ENCODE measurements around the gene UBR3.
"Not testable (repeated sequence)": the region's sequence is repeated elsewhere in the genome, so short reads cannot be mapped to it uniquely, and the experiment has no call there.

Gene UBR3

DNA sequence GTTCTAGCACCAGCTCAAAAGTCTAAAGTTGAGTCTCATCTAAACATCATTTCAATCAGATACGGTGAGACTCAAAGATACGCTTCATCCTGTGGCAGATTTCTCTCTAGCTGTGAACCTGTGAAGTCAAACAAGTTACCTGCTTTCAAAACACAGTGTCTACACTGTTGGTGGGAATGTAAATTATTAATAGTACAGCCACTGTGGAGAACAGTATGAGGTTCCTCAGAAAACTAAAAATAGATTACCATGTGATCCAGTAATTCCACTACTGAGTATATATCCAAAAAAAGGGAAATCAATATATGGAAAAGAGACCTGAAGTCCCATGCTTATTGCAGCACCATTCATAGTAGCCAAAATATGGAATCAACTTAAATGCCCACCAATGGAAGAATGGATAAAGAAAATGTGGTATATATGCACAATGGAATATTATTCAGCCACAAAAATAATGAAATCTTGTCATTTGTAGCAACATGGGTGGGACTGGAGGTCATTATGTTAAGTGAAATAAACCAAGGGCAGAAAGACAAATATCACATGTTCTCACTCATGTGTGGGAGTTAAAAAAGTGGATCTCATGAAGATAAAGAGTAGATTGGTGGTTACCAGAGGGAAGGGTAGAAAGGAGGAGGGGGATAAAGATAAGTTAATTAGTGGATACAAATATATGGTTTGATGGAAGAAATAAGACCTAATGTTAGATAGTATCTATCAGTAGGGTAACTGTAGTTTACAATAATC lies 11.7 kb downstream of the UBR3 start:
- intact Hi-C loops (cut with micrococcal nuclease): no loop called here
- Mint-ChIP-seq H3K4me1 (ENCODE audit: low read depth) (peaks cover 32% of the 10 kb centered on the region), H3K27ac (no peak overlapping the region), H3K9me3 (no peaks in the 10 kb centered on the region), H3K36me3 (ENCODE audit: low read depth) (peaks cover 33% of the 10 kb centered on the region), H3K27me3 (no peaks in the 10 kb centered on the region), H3K4me3 (no peak overlapping the region)

DNA sequence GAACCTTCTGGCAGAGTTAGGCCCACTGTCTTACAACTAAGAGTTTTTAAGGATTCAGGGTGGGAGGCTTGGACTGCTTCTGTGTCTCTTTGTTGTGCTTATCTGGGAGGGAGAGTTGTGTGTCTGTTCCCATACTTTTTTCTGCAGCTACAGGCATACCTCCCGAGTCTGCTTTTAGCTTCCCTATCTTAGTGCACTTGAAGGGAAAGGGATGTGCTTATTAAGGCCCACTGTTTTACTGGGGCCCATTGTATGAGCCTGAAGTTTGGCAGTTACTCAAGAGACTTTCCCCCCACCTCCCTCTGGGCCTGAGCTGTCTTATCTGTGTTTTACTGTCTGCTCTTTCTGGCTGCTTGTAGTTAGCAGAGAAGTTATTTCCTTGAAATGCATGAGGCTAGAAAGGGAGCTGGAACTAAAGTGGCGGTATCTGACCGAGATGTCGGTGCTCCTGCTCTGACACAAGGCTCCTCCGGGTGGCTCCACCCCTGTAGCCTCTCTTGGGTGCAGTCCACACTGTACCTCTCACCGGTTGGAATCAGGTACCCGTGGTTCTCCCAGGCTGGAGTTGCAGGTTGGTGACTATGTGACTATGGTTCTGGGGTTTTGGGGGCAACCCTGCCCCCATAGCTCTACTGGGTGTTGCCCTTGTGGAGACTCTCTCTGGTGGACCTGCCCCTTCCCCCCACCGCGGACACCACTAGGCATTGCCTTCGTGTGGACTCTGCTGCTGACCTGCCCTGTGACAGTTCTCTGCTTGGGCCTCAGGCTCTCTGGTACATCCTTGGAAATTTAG lies 12.9 kb downstream of the UBR3 start:
- Mint-ChIP-seq H3K9me3 (no peaks in the 10 kb centered on the region), H3K36me3 (ENCODE audit: low read depth) (peaks cover 44% of the 10 kb centered on the region), H3K4me1 (ENCODE audit: low read depth) (peaks cover 39% of the 10 kb centered on the region), H3K27me3 (no peaks in the 10 kb centered on the region), H3K4me3 (no peak overlapping the region), H3K27ac (peak overlapping the region; percentile 11)
- intact Hi-C loops (cut with micrococcal nuclease): no loop called here

DNA sequence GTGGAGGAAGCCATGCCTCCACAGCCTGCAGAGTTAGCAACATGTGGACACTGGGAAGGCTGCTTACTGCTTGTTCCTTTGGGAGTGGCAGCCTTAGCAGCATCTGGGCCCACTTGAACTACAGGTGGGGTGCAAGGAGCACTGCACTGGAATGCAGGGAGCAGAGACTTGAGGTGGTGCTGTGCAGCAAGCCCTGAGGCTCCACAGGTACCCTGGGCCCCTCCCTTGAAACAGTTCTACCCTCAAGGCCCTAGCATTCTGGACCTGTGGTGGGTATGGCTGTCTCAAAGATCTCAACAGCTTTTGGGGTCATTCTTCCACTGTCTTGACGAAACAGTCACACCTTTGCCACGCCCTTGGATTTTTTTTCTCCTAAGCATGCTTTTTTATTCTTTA lies 13.5 kb downstream of the UBR3 start:
- H3K9me3 Mint-ChIP-seq: no peaks in the 10 kb centered on the region
- H3K36me3 Mint-ChIP-seq (ENCODE audit: low read depth): peaks cover 44% of the 10 kb centered on the region
- no peak overlapping the region for H3K4me3 Mint-ChIP-seq
- no peaks in the 10 kb centered on the region for H3K27me3 Mint-ChIP-seq
- intact Hi-C loops (cut with micrococcal nuclease): no loop called here
- peak overlapping the region; percentile 11 for H3K27ac Mint-ChIP-seq
- H3K4me1 Mint-ChIP-seq (ENCODE audit: low read depth): peaks cover 39% of the 10 kb centered on the region

DNA sequence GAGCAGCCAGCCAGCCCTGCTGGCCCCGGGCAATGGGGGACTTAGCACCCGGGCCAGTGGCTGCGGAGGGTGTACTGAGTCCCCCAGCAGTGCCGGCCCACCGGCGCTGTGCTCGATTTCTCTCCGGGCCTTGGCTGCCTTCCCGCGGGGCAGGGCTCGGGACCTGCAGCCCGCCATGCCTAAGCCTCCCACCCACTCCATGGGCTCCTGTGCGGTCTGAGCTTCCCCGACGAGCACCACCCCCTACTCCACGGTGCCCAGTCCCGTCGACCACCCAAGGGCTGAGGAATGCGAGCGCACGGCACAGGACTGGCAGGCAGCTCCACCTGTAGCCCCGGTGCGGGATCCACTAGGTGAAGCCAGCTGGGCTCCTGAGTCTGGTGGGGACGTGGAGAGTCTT lies 14.4 kb downstream of the UBR3 start:
- H3K4me3 Mint-ChIP-seq; H3K27me3 Mint-ChIP-seq; H3K27ac Mint-ChIP-seq; H3K9me3 Mint-ChIP-seq; intact Hi-C loops (cut with micrococcal nuclease): not testable (repeated sequence)
- peaks cover 39% of the 10 kb centered on the region for H3K4me1 Mint-ChIP-seq (ENCODE audit: low read depth)
- H3K36me3 Mint-ChIP-seq (ENCODE audit: low read depth): peaks cover 44% of the 10 kb centered on the region

DNA sequence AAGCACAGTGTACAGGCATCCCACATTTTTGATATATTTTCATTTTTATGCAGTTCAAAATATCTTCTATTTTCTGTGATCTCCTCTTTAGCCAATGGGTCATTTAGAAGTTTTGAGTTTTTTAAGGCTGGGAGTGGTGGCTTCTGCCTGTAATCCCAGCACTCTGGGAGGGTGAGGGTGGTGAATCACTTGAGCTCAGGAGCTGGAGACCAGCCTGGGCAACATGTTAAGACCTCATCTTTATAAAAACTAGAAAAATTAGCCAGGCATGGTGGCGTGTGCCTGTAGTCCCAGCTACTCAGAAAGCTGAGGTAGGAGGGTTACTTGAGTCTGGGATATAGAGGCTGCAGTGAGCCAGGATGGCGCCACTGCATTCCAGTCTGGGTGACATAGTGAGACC lies 17.8 kb downstream of the UBR3 start:
- no peak overlapping the region for H3K4me3 Mint-ChIP-seq
- peaks cover 8% of the 10 kb centered on the region for H3K9me3 Mint-ChIP-seq
- peaks cover 45% of the 10 kb centered on the region for H3K36me3 Mint-ChIP-seq (ENCODE audit: low read depth)
- H3K27ac Mint-ChIP-seq: no peak overlapping the region
- H3K4me1 Mint-ChIP-seq (ENCODE audit: low read depth): peaks cover 9% of the 10 kb centered on the region
- intact Hi-C loops (cut with micrococcal nuclease): no loop called here
- H3K27me3 Mint-ChIP-seq: no peaks in the 10 kb centered on the region

DNA sequence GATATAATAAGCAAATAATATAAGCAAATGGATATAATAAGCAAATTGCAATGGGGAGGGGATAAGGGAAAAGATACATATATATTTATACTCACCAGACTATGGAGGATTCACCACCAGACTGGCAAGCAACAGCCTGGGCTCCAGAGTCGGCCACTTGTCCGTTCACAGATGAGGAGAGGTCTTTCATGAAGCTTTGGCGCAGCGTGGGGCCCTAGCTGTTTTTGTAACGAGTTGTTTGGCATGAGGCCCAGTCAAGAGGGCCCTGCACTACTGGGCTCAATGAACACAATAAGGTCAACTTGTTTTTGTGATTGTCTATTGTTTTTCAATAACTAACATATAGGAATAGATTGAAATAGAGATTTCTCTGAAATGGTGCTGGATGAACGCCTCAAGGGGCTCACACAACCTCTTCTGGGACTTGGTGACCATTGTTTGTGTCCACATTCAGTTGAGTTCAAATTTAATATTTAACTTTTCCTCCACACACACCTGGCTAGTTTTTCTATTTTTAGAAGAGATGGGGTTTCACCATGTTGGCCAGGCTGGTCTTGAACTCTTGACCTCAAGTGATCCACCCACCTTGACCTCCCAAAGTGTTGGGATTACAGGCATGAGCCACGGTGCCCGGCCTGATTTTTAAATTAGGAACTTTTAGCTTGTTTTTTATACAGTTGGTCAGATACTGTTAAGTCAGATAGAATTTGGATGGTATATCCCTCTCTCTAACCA lies 21.9 kb downstream of the UBR3 start:
- H3K27me3 Mint-ChIP-seq; H3K27ac Mint-ChIP-seq; intact Hi-C loops (cut with micrococcal nuclease); H3K4me3 Mint-ChIP-seq: not testable (repeated sequence)
- peaks cover 14% of the 10 kb centered on the region for H3K9me3 Mint-ChIP-seq
- peaks cover 20% of the 10 kb centered on the region for H3K4me1 Mint-ChIP-seq (ENCODE audit: low read depth)
- peaks cover 43% of the 10 kb centered on the region for H3K36me3 Mint-ChIP-seq (ENCODE audit: low read depth)

DNA sequence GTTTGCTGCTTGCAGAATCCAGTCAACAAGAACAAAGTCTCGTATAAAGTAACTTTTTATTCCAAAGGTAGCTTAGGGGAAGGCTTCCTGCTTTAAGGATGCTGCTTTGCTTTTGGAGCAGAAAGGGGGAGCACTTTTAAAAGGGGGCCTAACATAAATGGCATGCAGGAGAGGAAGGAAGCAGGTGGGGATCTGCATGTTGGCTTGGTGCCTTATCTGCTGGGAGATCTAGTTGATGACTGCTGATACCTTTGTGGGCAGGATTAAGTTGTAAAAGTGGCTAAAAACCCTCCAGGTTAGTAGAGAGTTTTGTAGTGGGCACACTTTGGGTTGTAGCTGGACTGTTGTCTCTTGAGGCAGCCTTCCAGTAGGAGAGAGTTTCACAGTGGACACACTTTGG lies 22.5 kb downstream of the UBR3 start:
- Mint-ChIP-seq H3K4me3 (no peak overlapping the region), H3K27me3 (no peaks in the 10 kb centered on the region), H3K27ac (no peak overlapping the region), H3K36me3 (ENCODE audit: low read depth) (peaks cover 37% of the 10 kb centered on the region), H3K4me1 (ENCODE audit: low read depth) (peaks cover 15% of the 10 kb centered on the region), H3K9me3 (peaks cover 14% of the 10 kb centered on the region)
- intact Hi-C loops (cut with micrococcal nuclease): no loop called here

DNA sequence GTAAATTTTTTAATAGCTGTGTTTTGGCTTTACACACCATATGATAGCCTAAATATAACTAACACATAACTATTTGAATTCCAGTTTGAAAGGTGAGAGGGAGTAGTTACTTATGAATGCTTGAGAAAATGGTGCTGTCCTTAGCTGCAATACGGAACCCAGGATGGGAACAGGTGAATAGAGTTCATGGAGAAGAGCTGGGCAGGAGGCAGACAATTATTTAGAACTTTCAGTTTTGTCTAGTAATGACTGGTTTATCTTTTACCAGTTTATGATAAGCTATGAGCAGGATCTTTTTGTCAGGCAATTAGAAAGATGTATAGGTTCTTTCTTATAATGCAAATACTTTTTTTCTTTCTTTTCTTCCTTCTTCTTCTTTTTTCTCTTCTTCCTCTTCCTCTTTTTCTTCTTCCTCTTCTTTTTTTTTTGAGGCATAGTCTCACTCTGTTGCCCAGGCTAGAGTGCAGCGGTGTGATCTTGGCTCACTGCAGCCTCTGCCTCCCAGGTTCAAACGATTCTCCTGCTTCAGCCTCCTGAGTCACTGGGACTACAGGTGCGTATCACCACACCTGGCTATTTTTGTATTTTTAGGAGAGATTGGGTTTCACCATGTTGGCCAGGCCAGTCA lies 25.9 kb downstream of the UBR3 start:
- intact Hi-C loops (cut with micrococcal nuclease): no loop called here
- Mint-ChIP-seq H3K27me3 (no peaks in the 10 kb centered on the region), H3K4me3 (no peak overlapping the region), H3K36me3 (ENCODE audit: low read depth) (peaks cover 50% of the 10 kb centered on the region), H3K27ac (peak overlapping the region; percentile 19), H3K9me3 (peaks cover 14% of the 10 kb centered on the region), H3K4me1 (ENCODE audit: low read depth) (peaks cover 12% of the 10 kb centered on the region)

DNA sequence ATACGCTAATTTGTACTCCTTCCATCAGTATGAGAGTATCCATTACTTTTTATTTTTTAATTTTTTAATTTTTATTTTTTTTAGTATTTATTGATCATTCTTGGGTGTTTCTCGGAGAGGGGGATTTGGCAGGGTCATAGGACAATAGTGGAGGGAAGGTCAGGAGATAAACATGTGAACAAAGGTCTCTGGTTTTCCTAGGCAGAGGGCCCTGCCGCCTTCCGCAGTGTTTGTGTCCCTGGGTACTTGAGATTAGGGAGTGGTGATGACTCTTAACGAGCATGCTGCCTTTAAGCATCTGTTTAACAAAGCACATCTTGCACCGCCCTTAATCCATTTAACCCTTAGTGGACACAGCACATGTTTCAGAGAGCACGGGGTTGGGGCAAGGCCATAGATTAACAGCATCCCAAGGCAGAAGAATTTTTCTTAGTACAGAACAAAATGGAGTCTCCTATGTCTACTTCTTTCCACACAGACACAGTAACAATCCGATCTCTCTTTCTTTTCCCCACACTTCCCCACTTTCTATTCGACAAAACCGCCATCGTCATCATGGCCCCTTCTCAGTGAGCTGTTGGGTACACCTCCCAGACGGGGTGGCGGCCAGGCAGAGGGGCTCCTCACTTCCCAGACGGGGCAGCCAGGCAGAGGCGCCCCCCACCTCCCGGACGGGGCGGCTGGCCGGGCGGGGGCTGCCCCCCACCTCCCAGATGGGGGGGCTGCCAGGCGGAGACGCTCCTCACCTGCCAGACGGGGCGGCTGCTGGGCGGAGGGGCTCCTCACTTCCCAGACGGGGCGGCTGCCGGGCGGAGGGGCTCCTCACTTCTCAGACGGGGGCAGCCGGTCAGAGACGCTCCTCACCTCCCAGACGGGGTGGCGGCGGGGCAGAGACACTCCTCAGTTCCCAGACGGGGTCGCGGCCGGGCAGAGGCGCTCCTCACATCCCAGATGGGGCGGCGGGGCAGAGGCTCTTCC lies 28.3 kb downstream of the UBR3 start:
- H3K27me3 Mint-ChIP-seq; H3K27ac Mint-ChIP-seq; H3K4me3 Mint-ChIP-seq; intact Hi-C loops (cut with micrococcal nuclease): not testable (repeated sequence)
- peaks cover 12% of the 10 kb centered on the region for H3K4me1 Mint-ChIP-seq (ENCODE audit: low read depth)
- peaks cover 10% of the 10 kb centered on the region for H3K9me3 Mint-ChIP-seq
- H3K36me3 Mint-ChIP-seq (ENCODE audit: low read depth): peaks cover 54% of the 10 kb centered on the region

DNA sequence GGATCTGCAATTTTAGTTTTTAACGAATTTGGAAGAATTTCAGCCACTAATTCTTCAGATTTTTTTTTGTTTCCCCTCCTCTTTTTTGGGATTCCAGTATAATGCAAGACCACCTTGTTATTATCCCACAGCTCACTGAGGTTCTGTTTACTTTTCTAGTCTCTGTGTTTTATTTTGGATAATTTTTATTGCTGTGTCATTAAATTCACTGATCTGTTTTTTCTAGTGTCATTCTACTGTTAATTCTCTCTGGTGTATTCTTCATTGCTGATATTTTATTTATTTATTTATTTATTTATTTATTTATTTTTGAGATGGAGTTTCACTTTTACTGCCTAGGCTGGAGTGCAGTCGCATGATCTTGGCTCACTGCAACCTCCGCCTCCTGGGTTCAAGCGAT lies 32.2 kb downstream of the UBR3 start:
- intact Hi-C loops (cut with micrococcal nuclease): no loop called here
- Mint-ChIP-seq H3K27ac (no peak overlapping the region), H3K9me3 (peaks cover 23% of the 10 kb centered on the region), H3K4me1 (ENCODE audit: low read depth) (no peaks in the 10 kb centered on the region), H3K4me3 (no peak overlapping the region), H3K36me3 (ENCODE audit: low read depth) (peaks cover 42% of the 10 kb centered on the region), H3K27me3 (no peaks in the 10 kb centered on the region)

DNA sequence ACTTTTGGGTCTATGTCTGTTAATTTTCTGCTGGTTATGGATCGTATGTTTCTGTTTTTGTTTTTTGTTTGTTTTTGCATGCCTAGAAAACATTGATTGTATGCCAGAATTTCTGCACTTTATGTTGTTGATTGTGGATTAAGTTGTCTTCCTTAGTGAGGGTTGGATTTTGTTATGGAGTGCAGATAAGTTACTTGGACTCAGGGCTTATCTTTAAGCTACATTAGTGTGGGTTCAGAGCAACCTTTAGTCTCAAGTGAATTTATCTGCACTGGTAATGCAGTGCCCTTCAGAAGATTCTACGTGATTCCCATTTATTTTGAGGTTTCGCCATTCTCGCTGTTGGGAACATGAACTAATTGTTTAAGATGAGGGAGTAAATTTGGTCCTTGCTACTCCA lies 32.9 kb downstream of the UBR3 start:
- Mint-ChIP-seq H3K9me3 (peaks cover 23% of the 10 kb centered on the region), H3K27ac (no peak overlapping the region), H3K27me3 (no peaks in the 10 kb centered on the region), H3K4me1 (ENCODE audit: low read depth) (no peaks in the 10 kb centered on the region), H3K36me3 (ENCODE audit: low read depth) (peaks cover 40% of the 10 kb centered on the region), H3K4me3 (no peak overlapping the region)
- intact Hi-C loops (cut with micrococcal nuclease): no loop called here

DNA sequence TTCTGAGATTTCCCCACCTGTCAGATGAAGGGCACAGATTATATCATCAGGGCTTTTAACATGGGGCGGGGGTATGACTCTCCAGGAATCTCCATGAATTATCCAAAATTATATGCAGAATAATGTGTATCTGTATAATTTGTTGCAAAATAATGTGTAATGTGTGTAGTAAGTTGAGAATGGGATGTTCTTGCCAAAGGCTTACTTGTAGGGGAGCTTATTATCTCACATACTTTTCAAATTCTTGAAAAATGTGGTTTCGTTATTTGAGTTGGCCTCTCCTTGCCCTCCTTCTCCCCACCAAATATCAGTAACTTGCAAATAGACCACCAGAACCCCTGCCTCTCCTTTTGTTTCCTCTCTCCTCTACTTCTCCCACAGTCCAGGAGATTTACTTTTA lies 35.6 kb downstream of the UBR3 start:
- Mint-ChIP-seq H3K4me1 (ENCODE audit: low read depth) (peaks cover 6% of the 10 kb centered on the region), H3K4me3 (no peak overlapping the region), H3K27me3 (no peaks in the 10 kb centered on the region), H3K36me3 (ENCODE audit: low read depth) (peaks cover 25% of the 10 kb centered on the region), H3K9me3 (peaks cover 23% of the 10 kb centered on the region), H3K27ac (no peak overlapping the region)
- intact Hi-C loops (cut with micrococcal nuclease): no loop called here

DNA sequence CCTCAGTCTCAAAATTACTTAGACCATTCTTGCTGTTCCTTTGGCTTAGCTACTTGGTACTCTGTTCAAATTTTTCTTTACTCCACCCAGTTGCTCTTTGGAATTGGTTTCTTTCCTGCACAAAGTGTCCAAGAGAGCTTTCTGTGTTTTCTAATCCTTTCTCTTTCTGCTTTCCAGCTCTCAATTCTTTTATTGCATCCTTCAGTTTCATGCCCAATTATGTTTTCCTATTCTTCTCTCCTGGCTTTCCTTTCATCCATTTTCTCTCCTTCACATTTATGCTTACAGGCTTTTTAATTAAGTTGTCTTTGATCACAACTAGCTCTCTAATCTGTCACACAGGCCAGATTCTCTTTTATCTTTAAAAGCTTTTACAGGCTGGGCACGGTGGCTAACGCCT lies 38.2 kb downstream of the UBR3 start:
- Mint-ChIP-seq H3K27ac (no peak overlapping the region), H3K9me3 (peaks cover 14% of the 10 kb centered on the region), H3K27me3 (no peaks in the 10 kb centered on the region), H3K4me1 (ENCODE audit: low read depth) (peaks cover 12% of the 10 kb centered on the region), H3K36me3 (ENCODE audit: low read depth) (peaks cover 10% of the 10 kb centered on the region), H3K4me3 (no peak overlapping the region)
- intact Hi-C loops (cut with micrococcal nuclease): no loop called here
